ENCODE results near the gene RAB28. TPM values are rescaled to one million over a fixed set of nuclear protein-coding genes. Genes with fewer than 3 reads are reported as not detected.
A peak's percentile ranks its signal among the peaks of the same experiment; 100 is the strongest.

RAB28 gene
- total RNA-seq, 2 donors from 2014 or later = 10.9 to 14.5 TPM

DNA sequence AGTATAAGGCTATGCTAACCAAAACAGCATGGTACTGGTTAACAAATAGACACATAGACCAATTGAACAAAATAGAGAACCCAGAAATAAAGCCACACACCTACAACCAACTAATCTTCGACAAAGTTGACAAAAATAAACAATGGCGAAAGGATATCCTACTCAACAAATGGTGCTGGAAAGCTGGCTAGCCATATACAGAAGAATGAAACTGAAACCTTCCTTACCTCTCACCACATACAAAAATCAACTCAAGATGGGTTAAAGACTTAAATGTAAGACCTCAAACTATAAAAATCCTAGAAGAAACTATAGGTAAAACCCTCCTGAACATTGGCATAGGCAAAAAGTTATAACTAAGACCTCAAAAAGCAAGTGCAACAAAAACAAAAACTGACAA, 47.2 kb downstream of the RAB28 start:
- 85 to 89% methylated on average over 2 of the region's 2 CpGs for WGBS, 2 donors
- DNase-seq (no peak), ATAC-seq (no peak)
- H3K27ac ChIP-seq = no peak overlapping the region
- H3K4me3 ChIP-seq = no peak overlapping the region
- H3K36me3 ChIP-seq (replicated peaks in 1 of 2; ENCODE audit: insufficient read depth in 1 of 2, low read depth in 2 of 2) = no peaks in the 10 kb centered on the region
- intact Hi-C loops (cut with DNase I) = no loop called here
- H3K9me3 ChIP-seq = no peaks in the 10 kb centered on the region
- H3K4me1 ChIP-seq = no peaks in the 10 kb centered on the region
- H3K27me3 ChIP-seq = no peaks in the 10 kb centered on the region
- TF ChIP-seq, protein P1, sequence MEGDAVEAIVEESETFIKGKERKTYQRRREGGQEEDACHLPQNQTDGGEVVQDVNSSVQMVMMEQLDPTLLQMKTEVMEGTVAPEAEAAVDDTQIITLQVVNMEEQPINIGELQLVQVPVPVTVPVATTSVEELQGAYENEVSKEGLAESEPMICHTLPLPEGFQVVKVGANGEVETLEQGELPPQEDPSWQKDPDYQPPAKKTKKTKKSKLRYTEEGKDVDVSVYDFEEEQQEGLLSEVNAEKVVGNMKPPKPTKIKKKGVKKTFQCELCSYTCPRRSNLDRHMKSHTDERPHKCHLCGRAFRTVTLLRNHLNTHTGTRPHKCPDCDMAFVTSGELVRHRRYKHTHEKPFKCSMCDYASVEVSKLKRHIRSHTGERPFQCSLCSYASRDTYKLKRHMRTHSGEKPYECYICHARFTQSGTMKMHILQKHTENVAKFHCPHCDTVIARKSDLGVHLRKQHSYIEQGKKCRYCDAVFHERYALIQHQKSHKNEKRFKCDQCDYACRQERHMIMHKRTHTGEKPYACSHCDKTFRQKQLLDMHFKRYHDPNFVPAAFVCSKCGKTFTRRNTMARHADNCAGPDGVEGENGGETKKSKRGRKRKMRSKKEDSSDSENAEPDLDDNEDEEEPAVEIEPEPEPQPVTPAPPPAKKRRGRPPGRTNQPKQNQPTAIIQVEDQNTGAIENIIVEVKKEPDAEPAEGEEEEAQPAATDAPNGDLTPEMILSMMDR (IDR thresholded peaks at IDR 0.05) = no peak
- no peak for TF ChIP-seq POLR2A (IDR thresholded peaks at IDR 0.05)

DNA sequence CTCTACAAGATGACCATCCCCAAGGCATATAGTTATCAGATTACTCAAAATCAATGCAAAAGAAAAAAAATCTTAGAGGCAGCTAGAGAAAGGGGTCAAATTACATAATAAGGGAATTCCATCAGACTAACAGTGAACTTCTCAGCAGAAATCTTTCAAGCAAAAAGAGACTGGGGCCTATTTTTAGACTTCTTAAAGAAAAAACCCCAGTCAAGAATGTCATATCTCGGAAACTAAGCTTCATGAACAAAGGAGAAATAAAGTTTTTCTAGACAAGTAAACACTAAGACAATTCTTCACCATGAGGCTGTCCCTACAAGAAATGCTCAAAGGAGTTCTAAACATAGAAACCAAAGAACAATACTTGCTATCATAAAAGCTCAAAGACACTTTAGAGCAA, 51.7 kb downstream of the RAB28 start:
- H3K27ac ChIP-seq = no peak overlapping the region
- no peaks in the 10 kb centered on the region for H3K27me3 ChIP-seq
- no peak for TF ChIP-seq POLR2A (IDR thresholded peaks at IDR 0.05)
- TF ChIP-seq, protein P1 (IDR thresholded peaks at IDR 0.05) = no peak
- no peak for ATAC-seq
- H3K36me3 ChIP-seq (replicated peaks in 1 of 2; ENCODE audit: insufficient read depth in 1 of 2, low read depth in 2 of 2) = no peaks in the 10 kb centered on the region
- intact Hi-C loops (cut with DNase I) = no loop called here
- 87 to 93% methylated on average over 1 of the region's 1 CpG for WGBS, 2 donors
- peaks cover 3% of the 10 kb centered on the region for H3K4me1 ChIP-seq
- H3K9me3 ChIP-seq = no peaks in the 10 kb centered on the region
- no peak overlapping the region for H3K4me3 ChIP-seq
- DNase-seq = no peak

DNA sequence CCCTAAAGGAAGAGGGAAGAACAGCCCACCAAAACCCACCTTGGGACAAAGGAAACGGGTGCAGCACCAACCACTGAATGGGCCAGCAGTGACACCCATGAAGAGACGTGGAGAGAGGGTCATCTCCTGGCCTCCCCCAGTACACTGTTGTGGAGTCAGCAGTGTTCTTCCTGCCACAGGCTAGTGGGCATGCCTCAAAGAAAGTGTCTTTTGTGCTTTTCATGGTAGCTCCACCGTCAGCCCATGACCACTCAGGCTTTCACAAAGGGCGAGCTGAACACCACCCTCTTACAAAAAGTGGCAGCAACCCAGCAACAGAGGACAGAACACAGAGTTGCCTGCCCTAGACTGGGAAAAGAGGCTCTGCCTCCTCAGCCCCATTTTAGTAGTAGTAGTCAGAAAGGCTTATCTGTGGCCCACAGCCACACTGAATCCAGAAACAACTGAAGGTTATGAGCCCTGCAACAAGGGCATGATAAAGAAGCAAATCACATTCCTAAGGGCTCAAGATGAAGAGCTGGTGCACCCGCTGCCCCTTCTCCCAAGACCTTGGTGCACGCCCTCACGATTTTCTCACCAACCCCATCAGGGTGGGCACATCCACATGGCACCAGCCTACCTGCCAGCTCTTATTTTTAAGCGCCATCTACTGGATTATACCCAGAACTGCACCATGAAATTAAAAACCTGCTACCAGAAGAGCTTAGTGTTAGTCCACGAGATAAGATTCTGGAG, 53.1 kb downstream of the RAB28 start:
- H3K27ac ChIP-seq = no peak overlapping the region
- peak in 1 of 4 donors; percentile 5 for DNase-seq
- TF ChIP-seq POLR2A (IDR thresholded peaks at IDR 0.05) = no peak
- TF ChIP-seq, protein P1 (IDR thresholded peaks at IDR 0.05) = no peak
- no peak overlapping the region for H3K4me3 ChIP-seq
- no peaks in the 10 kb centered on the region for H3K9me3 ChIP-seq
- intact Hi-C loops (cut with DNase I) = no loop called here
- no peaks in the 10 kb centered on the region for H3K36me3 ChIP-seq (replicated peaks in 1 of 2; ENCODE audit: insufficient read depth in 1 of 2, low read depth in 2 of 2)
- ATAC-seq = no peak
- H3K4me1 ChIP-seq = peaks cover 16% of the 10 kb centered on the region
- H3K27me3 ChIP-seq = no peaks in the 10 kb centered on the region
- 83 to 88% methylated on average over 6 to 9 of the region's 9 CpGs for WGBS, 2 donors

DNA sequence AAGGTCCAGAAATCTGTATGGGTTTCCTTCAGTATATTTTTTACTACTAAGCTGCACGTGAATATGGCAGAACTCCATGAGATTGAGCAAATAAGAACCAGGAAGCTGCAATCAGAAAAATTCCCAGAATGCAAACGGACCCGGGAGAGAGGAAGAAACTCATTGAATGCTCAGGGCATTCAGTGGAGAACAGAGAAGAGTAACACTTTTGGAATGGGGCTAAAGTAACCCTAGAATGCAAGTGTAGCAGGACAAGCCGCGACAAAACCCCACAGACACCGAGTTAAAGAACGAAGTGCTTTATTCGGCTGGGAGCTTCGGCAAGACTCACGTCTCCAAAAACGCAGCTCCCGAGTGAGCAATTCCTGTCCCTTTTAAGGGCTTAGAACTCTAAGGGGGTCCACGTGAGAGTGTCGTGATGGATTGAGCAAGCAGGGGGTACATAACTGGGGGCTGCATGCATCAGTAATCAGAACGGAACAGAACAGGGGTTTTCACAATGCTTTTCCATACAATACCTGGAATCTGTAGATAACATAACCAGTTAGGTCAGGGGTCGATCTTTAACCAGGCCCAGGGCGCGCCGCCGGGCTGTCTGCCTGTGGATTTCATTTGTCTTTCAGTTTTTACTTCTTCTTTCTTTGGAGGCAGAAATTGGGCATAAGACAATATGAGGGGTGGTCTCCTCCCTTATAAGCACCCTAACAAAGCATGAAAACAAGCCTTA, 56.4 kb downstream of the RAB28 start:
- Histone ChIP-seq H3K4me3 (no peak overlapping the region), H3K27me3 (no peaks in the 10 kb centered on the region), H3K9me3 (no peaks in the 10 kb centered on the region), H3K27ac (no peak overlapping the region), H3K36me3 (replicated peaks in 1 of 2; ENCODE audit: insufficient read depth in 1 of 2, low read depth in 2 of 2) (no peaks in the 10 kb centered on the region), H3K4me1 (peaks cover 16% of the 10 kb centered on the region)
- ATAC-seq = no peak
- DNase-seq = peak in 1 of 4 donors; percentile 9
- intact Hi-C loops (cut with DNase I) = no loop called here
- 76 to 77% methylated on average over 20 of the region's 20 CpGs for WGBS, 2 donors
- TF ChIP-seq POLR2A (IDR thresholded peaks at IDR 0.05) = no peak
- TF ChIP-seq, protein P1 (IDR thresholded peaks at IDR 0.05) = no peak
